HEK293 (cell line): Measurements from ENCODE around the gene CHST9.

Source experiments
- CTCF ChIP-seq: fragments of 450-650 bp; formaldehyde crosslinking; IDR thresholded peaks from 2 replicates; pipeline ENCODE4 v1.5.1; 2016; ENCODE audit warnings: missing biosample characterization, missing genetic modification characterization
- MYNN ChIP-seq: fragments of 450-650 bp; formaldehyde crosslinking; IDR thresholded peaks from 2 replicates; pipeline ENCODE4 v1.5.1; 2016; ENCODE audit warnings: missing biosample characterization, missing genetic modification characterization, borderline replicate concordance
- REST ChIP-seq: fragments of 450-650 bp; formaldehyde crosslinking; IDR thresholded peaks from 2 replicates; pipeline ENCODE4 v1.5.1; 2016; ENCODE audit warnings: missing biosample characterization, missing genetic modification characterization
- TRIM28 ChIP-seq: IDR thresholded peaks from 2 replicates; pipeline ENCODE4 v1.6.1; 2011; ENCODE audit warnings: low read length, control low read depth, borderline replicate concordance
- YY1 ChIP-seq: fragments of 450-650 bp; formaldehyde crosslinking; IDR thresholded peaks from 2 replicates; pipeline ENCODE4 v1.5.1; 2018; ENCODE audit warnings: missing biosample characterization, missing genetic modification characterization

DNA sequence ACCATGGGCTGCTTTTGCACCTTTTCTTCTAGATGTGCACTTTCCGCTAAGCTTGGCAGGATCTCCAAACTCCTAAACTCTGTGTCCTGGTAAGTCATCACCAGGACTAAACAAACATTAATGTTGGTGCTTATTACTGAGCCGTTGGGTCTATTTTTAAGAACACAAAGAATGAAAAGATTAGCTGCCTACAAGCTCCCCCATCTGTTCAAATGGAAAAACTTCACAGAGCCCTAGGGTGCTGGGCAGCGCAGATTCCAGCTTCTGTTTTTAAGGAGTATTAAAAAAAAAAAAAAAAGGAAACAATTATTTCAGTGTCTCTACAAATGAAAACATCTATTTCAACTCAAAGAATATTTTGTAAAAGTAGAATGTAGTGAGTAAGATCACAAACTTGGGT, 221.8 kb downstream of the CHST9 start:
- TF ChIP-seq CTCF (tag by site-specific recombination) = no peak
- TF ChIP-seq YY1 (tag by site-specific recombination) = no peak
- TF ChIP-seq REST (tag by site-specific recombination) = no peak
- no peak for TF ChIP-seq TRIM28
- no peak for TF ChIP-seq MYNN (tag by site-specific recombination)
